ENCODE results near the gene FMNL2.

GRCh38 chr2:152518641-152519580, 183.9 kb downstream of the FMNL2 start:
- TF ChIP-seq CTCF (IDR thresholded peaks at IDR 0.05), result no peak
- TF ChIP-seq POLR2A (IDR thresholded peaks at IDR 0.05), result no peak

Measured in esophagus squamous epithelium (tissue), 4 donors.